ENCODE results near the gene CUTA. TPM values are rescaled to one million over a fixed set of nuclear protein-coding genes. Genes with fewer than 3 reads are reported as not detected.
A peak's percentile ranks its signal among the peaks of the same experiment; 100 is the strongest.

CUTA gene
- polyA plus RNA-seq, 1 of the 3 experiments (the other 2 are of a cell fraction): 444 TPM

- Histone ChIP-seq H3K27me3 (ENCODE audit: insufficient read depth) (no peaks in the 10 kb centered on the region), H3K9me2 (no peaks in the 10 kb centered on the region), H3K79me2 (ENCODE audit: insufficient read depth) (peaks cover 66% of the 10 kb centered on the region), H3K9ac (no peak overlapping the region), H3F3A (replicated peaks; ENCODE audit: insufficient read depth) (peaks cover 37% of the 10 kb centered on the region), H3K27ac (ENCODE audit: low read depth in 2 of 2, low read length in 1 of 2) (peak overlapping the region in 1 of 2 experiments; percentile 26; a peak in 1 of 4 replicates), H2AFZ (ENCODE audit: low read depth) (no peak overlapping the region), H3K9me3 (no peaks in the 10 kb centered on the region), H3K4me1 (ENCODE audit: control insufficient read depth in 1 of 2, insufficient read depth in 2 of 2, low read depth in 1 of 2, low read length in 1 of 2) (peaks cover 9 to 39% of the 10 kb centered on the region in 2 experiments), H3K4me2 (no peak overlapping the region; the same call in 1 of the 2 replicates), H3K4me3 (ENCODE audit: low read depth in 2 of 2, low read length in 1 of 2) (no peak overlapping the region), H3K36me3 (replicated peaks in 1 of 2; ENCODE audit: control insufficient read depth in 1 of 2, insufficient read depth in 2 of 2, low read length in 1 of 2) (peaks cover 18 to 42% of the 10 kb centered on the region in 2 experiments), H4K20me1 (ENCODE audit: insufficient read depth) (0 out of 2 replicates have a peak, but pooled peaks cover 5% of the 10 kb centered on the region)
- TF ChIP-seq FOXJ3 (CRISPR knock-in tag; IDR thresholded peaks at IDR 0.05) (no peak), YY1 (IDR thresholded peaks at IDR 0.05; ENCODE audit: low read depth) (no peak), GABPA (IDR thresholded peaks at IDR 0.05; ENCODE audit: low read depth) (no peak), MAX (IDR thresholded peaks at IDR 0.05; ENCODE audit: low read depth) (no peak), EP300 (IDR thresholded peaks at IDR 0.05; ENCODE audit: borderline replicate concordance in 1 of 2, low read depth in 1 of 2, low read length in 1 of 2) (no peak), CHD2 (IDR thresholded peaks at IDR 0.05; ENCODE audit: low read length, partially characterized antibody) (no peak), TAF1 (IDR thresholded peaks at IDR 0.05; ENCODE audit: borderline replicate concordance, low read depth, low read length) (no peak), FOXM1 (IDR thresholded peaks at IDR 0.05; ENCODE audit: low read depth) (no peak), CTCF (IDR thresholded peaks at IDR 0.05) (no peak), POLR2AphosphoS5 (IDR thresholded peaks at IDR 0.05; ENCODE audit: low read depth, low read length) (no peak), PBX3 (IDR thresholded peaks at IDR 0.05) (no peak), RXRA (IDR thresholded peaks at IDR 0.05; ENCODE audit: borderline replicate concordance, low read depth) (no peak), SIN3A (IDR thresholded peaks at IDR 0.05; ENCODE audit: borderline replicate concordance, low read depth, low read length) (no peak), RFX5 (IDR thresholded peaks at IDR 0.05; ENCODE audit: low read length) (no peak), RAD21 (IDR thresholded peaks at IDR 0.05; ENCODE audit: low read length) (no peak), NRF1 (IDR thresholded peaks at IDR 0.05; ENCODE audit: low read depth, low read length) (no peak), JUND (IDR thresholded peaks at IDR 0.05) (no peak), RCOR1 (IDR thresholded peaks at IDR 0.05; ENCODE audit: low read length) (no peak)
- CTCF ChIA-PET: interaction anchor here (1.1 to 1.6 kb wide), 4 partner anchors 11 to 16 kb away, joined by 3 to 8 read pairs (median 4); no protein-coding TSS in a partner anchor
- no peak for DNase-seq
- WGBS (ENCODE audit: low lambda C conversion rate): 91% methylated on average over 12 of the region's 14 CpGs
- POLR2A ChIA-PET: interaction anchor here (1.5 kb wide), 1 partner anchor 9 kb away, joined by 3 read pairs; no protein-coding TSS in a partner anchor
Measured at GRCh38 chr6:33413241-33414120, 4.4 kb downstream of the CUTA start.

All from SK-N-SH (cell line).